Astrocyte (in vitro differentiated cells and primary cell): ENCODE data around the gene ATIC.

Experiments used
- CTCF ChIP-seq: IDR thresholded peaks from 2 replicates; pipeline ENCODE4 v1.5.1; 2011; ENCODE audit warnings: low read depth, mild to moderate bottlenecking, inconsistent platforms, low read length, moderate library complexity; ENCODE audit not compliant: insufficient read depth
- EZH2 ChIP-seq: IDR thresholded peaks from 2 replicates; pipeline ENCODE4 v1.6.1; 2012; ENCODE audit warnings: mild to moderate bottlenecking, low read length, inconsistent platforms; ENCODE audit not compliant: insufficient read depth

GRCh38 chr2:215319500-215319899, 7.6 kb downstream of the ATIC start:
- no peak for TF ChIP-seq CTCF
- TF ChIP-seq EZH2: no peak
